H1 (cell line): Measurements from ENCODE around the gene RASAL2. TPM values are rescaled to one million over a fixed set of nuclear protein-coding genes. Genes with fewer than 3 reads are reported as not detected.

Source experiments
- CREB1 ChIP-seq: IDR thresholded peaks from 2 replicates; pipeline ENCODE4 v1.6.1; 2012; ENCODE audit warnings: inconsistent platforms
- EGR1 ChIP-seq: IDR thresholded peaks from 2 replicates; pipeline ENCODE4 v1.6.1; 2011; ENCODE audit warnings: low read depth, low read length, borderline replicate concordance
- EZH2 ChIP-seq: fragments of 200-600 bp; sonication (generic); IDR thresholded peaks from 2 replicates; pipeline ENCODE4 v1.7.1; 2012; ENCODE audit warnings: low read depth, mild to moderate bottlenecking, moderate library complexity, low read length, inconsistent platforms; ENCODE audit not compliant: severe bottlenecking
- KDM5A ChIP-seq: fragments of 200-600 bp; IDR thresholded peaks from 2 replicates; pipeline ENCODE4 v1.7.1; 2012; ENCODE audit warnings: mild to moderate bottlenecking, low read length, inconsistent platforms, mixed read lengths
- NRF1 ChIP-seq: IDR thresholded peaks from 2 replicates; pipeline ENCODE4 v1.6.1; 2011; ENCODE audit warnings: mild to moderate bottlenecking, low read depth, low read length, improper control_type of control experiment
- RNF2 ChIP-seq: fragments of 200-900, 300-1000 bp; sonication (generic); IDR thresholded peaks from 2 replicates; pipeline ENCODE4 v1.7.1; 2016; ENCODE audit warnings: borderline replicate concordance, low read depth, mild to moderate bottlenecking, antibody characterized with exemption, low read length; ENCODE audit not compliant: poor library complexity, severe bottlenecking; ENCODE audit errors: missing control alignments
- SIN3A ChIP-seq, 2 experiments: IDR thresholded peaks in 1 of 2; conservative IDR thresholded peaks in 1 of 2; 2 replicates each; pipeline ENCODE4 v1.6.1; 2011 to 2012; ENCODE audit warnings: low read length in 2 of 2, improper control_type of control experiment in 1 of 2, low read depth in 1 of 2, mild to moderate bottlenecking in 1 of 2
- polyA plus RNA-seq, 7 experiments: library from polyadenylated mRNA; depleted of rRNA in 3 of 7; stranded (reverse) in 5 of 7; unstranded in 2 of 7; fragments of >200 nt in 5 of 7; fragments of 200-250 nt in 2 of 7; gene quantifications; 1 replicate in 5 of 7; 2 replicates in 1 of 7; 4 replicates in 1 of 7; pipeline versions ENCODE4 v1.2.1 to v1.2.3, GENCODE V29; 2011 to 2013; ENCODE audit warnings: missing spikeins in 2 of 7, mixed read lengths in 2 of 7
- total RNA-seq: library from RNA; stranded (reverse); fragmentation: NEBNext Ultra II Directional; extraction: Animal tissue kit (Norgen Biotek cat#: 25700); gene quantifications from 2 replicates; pipeline ENCODE4 v1.2.1, GENCODE V29; 2021

Gene RASAL2
- total and polyA plus RNA-seq, 2 of the 8 experiments (the other 6 are each of a cell fraction or from before 2014, with no cell fraction given) = 15.9 to 32.5 TPM

DNA sequence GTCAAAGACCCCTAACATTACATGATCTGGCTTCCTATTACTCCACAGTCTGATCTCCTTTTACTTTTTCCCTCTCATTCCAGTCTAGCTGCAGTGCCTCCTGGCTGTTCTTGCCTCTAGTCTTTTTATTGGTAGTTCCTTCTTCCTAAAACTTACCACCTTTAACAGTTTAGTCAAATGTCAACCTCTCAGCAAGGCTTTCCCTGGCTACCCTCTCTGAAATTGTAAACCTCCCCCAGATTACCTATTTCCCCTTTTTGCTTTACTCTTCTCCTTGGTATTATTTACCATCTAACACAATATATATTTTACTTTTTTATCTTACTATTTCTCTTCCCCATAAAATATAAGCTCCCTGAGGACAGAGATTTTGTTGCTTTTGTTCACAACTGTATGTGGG lies 273.2 kb downstream of the RASAL2 start (continued):
- TF ChIP-seq KDM5A = no peak
- no peak for TF ChIP-seq EZH2
- TF ChIP-seq RNF2 = no peak
- TF ChIP-seq SIN3A (conservative IDR thresholded peaks at IDR 0.05 in 1 of 2, IDR thresholded peaks at IDR 0.05 in 1 of 2; ENCODE audit: low read depth in 1 of 2, low read length in 2 of 2) = no peak
- no peak for TF ChIP-seq NRF1
- TF ChIP-seq CREB1 = no peak
- TF ChIP-seq EGR1 = no peak
